NCI-H1105 (cell line): ENCODE measurements around the gene ARHGAP32.

Source experiments
- DNase-seq: peaks from one replicate; lab custom pipeline; 2025; lab: John Stamatoyannopoulos, UW

Gene ARHGAP32

GRCh38 chr11:129115652-129116586 is 76.2 kb downstream of the ARHGAP32 start:
- DNase-seq = no peak

GRCh38 chr11:129109701-129110100 is 82.4 kb downstream of the ARHGAP32 start:
- no peak for DNase-seq

GRCh38 chr11:129106788-129107187 is 85.3 kb downstream of the ARHGAP32 start:
- no peak for DNase-seq

DNA sequence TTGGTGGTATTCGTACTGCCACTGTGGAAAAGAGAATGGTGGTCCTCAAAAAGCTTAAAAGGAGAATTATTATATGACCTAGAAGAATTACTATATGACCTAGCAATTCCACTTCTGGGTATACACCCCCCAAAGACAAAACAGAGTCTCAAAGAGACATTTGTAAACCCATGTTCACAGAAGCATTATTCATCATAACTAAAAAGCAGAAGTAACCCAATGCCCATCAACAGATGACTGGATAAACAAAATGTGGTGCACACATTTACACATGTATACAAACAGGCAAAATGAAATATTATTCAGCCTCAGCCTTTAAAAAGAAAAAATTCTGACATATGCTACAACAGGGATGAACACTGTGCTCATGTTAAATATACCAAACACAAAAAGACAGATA is 89.4 kb downstream of the ARHGAP32 start:
- no peak for DNase-seq

- DNase-seq = no peak
Measured at GRCh38 chr11:129102225-129102624, 89.9 kb downstream of the ARHGAP32 start.

DNA sequence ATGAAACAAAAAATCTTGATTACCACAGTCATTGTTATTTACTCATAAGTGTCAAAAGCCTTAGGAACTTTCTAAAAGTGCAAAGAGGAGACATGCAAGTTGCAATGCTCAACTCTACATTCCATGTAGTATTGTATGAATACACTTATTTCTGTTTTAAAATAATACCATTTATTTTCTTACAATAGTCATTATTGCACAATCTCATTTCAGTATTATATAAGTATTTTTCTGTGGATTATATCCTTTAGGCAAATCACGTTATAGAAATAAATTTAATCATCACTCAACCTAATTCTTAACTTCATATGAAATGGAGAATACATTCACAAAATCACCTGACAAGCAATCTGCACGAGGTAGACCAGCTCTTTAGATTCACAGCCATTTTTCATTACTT is 98.8 kb downstream of the ARHGAP32 start:
- no peak for DNase-seq

DNA sequence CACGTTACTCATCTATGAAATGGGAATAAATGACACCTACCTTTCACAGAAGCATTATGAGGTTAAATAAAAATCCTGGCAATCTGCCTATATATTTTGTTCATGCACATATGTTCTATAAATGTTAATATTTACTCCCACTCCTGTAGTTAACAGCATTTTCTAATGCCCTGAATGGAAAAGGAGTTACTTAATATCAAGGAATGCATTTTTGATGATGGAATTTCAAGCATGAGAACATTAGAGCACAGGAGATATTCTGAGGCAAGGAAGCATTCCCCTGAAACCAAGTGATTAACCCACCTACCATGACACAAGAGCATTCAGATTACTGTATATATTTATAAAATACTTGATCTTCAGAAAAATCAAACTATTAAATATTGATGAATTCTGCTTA is 102.1 kb downstream of the ARHGAP32 start:
- no peak for DNase-seq

GRCh38 chr11:129089279-129089678 is 102.8 kb downstream of the ARHGAP32 start:
- no peak for DNase-seq

DNA sequence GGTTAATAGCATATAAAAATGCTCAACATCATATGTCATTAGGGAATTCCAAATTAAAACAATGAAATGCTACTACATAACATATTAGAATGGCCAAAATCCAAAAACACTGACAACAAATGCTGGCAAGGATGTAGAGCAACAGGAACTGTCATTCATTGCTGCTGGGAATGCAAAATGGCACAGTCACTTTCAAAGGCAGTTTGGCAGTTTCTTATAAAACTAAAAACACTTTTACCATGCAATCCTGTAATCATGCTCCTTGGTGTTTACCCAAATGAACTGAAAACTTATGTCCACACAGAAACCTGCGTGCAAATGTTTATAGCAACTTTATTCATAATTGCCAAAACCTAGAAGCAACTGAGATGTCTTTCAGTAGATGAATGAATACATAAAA is 105.1 kb downstream of the ARHGAP32 start:
- no peak for DNase-seq

DNA sequence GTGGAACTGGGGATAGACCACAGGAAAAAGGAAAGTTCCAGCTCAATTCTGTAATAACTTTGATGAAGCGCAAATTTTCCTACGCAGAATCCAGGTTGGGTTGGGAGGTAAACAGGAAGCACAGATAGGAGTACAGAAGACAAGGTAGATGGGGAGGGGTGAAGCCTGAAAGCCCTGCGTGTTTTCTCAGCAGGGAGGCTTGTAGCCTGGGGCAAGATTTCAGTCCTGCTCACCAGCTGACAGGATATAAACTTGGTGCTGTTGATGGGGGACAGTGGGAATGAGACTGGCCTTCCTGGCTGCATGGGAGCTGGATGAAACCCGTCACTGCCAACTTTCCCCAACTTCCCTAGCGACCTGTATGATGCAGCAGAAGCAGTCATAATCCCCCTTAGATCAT is 114.9 kb downstream of the ARHGAP32 start:
- DNase-seq = no peak

DNA sequence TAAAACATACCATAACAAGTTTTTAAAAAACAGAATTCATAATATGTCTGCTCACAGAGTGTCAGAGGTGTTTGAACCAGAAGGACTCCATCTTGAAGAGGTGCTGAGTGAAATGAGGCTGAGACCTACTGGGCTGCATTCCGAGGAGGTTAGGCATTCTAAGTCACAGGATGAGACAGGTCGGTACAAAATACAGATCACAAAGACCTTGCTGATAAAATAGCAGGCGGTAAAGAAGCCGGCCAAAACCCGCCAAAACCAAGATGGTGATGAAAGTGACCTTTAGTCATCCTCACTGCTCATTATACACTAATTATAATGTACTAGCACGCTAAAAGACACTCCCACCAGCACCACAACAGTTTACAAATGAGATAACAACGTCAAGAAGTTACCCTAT is 116.4 kb downstream of the ARHGAP32 start:
- DNase-seq = no peak

DNA sequence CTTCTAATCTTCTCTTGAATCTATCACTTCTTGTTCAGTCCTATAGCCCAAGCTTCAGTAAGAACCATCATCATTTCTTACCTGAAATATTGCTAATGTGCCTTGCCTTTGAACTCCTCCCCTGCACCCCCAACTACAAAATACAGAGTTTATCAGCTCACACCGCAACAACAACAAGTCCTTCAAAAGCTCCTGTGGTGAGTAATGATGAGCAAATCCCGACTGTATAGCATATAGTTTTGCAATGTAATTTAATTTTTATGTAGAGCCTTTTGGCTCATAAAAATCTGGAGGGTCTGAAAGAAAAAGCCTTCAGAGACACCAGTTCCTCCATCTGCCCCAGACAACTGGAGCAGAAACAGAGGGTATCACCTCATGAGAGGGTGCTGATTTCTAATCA is 124.7 kb downstream of the ARHGAP32 start:
- no peak for DNase-seq

- no peak for DNase-seq
Measured at GRCh38 chr11:129066229-129066628, 125.9 kb downstream of the ARHGAP32 start.

- no peak for DNase-seq
Measured at GRCh38 chr11:129063118-129063517, 129.0 kb downstream of the ARHGAP32 start.

- DNase-seq = no peak
Measured at GRCh38 chr11:129061492-129062230, 130.5 kb downstream of the ARHGAP32 start.

DNA sequence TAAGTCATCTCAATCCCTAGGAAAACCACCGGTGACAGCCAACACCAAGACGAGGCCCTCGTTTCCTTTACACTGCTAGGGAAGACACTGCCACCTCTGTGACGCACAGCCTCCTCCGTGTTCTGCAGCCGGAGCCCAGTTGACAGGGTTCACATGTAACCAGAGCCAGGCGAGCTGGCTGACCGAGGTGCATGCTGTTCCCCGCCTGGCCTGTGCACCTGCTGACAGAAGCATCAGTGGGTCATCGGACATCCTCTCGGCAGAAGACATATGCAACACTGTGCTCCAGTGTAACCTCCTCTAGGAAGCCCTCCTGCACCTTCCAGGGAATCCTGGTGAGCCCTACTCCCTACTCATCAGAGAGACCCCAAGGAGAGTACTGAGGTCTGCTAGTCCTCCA is 135.2 kb downstream of the ARHGAP32 start:
- no peak for DNase-seq

GRCh38 chr11:129055196-129055595 is 136.9 kb downstream of the ARHGAP32 start:
- no peak for DNase-seq

DNA sequence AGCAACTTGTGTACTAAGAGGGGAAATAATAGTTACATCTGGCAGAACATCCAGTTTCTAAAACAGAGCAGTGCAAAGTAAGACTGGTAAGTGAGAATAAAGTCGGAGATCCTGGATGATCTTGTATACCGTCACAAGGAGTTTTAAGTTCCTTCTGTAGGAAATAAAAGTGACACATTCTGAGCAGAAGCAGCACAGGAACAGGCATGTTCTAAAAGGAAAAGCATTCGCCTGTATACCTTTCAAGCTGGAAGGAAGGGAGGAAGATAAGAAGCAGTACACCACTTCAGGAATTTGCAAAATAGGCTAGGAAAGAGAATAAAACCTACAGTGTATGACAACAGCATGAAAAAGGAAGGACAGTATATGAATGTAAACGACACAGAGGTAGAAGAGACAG is 143.2 kb downstream of the ARHGAP32 start:
- no peak for DNase-seq

DNA sequence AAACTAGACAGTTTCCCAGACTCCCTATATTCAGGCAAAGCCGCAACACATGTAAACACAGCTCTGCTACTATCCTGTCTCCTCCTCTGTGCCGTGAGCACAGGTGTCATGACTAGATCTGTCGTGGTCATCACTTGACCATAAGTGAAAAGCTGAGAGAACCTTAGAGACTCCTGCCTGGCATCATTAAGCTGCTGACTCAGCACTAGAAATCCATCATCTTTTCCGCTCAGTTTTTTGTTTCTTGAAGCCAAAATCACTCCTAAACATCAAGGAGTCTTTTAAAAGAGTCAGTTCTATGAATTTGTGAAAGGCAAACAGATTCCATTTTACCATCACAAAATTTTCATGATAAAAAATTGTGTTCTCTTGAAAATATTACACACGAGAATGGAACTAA is 147.0 kb downstream of the ARHGAP32 start:
- DNase-seq = no peak

DNA sequence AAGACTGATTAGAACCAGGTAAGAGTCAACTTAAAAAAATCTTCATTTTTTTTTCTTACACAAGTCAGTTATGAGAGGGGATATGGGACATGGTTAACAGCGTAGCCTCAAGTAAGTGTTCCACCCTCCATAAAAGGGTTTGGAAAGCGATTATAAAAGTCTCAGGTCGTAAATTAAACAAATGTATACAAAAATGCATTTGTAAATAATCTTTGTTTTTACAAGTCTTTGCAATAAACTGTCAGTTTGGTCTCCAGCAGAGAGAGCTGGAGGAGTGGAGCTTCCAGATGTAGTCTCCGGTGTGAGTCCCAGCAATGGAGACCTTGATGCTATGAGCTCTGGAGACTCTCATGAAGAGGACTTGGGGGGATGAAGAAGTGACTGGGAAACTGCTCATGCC is 149.6 kb downstream of the ARHGAP32 start:
- DNase-seq = no peak

GRCh38 chr11:129041611-129042018 is 150.5 kb downstream of the ARHGAP32 start:
- DNase-seq = no peak

GRCh38 chr11:129040934-129041333 is 151.2 kb downstream of the ARHGAP32 start:
- no peak for DNase-seq

GRCh38 chr11:129035244-129035643 is 156.9 kb downstream of the ARHGAP32 start:
- no peak for DNase-seq
